IPS-18c (cell line): ENCODE data around the gene MIB1.

Experiments used
- H3K4me3 ChIP-seq: 2 replicates; pipeline ENCODE4 v1.7.0; 2013; ENCODE audit warnings: low read depth, mild to moderate bottlenecking, low read length, moderate library complexity; ENCODE audit not compliant: insufficient read depth
- H3K9me3 ChIP-seq: one replicate; pipeline ENCODE4 v1.6.1; 2013; ENCODE audit warnings: mild to moderate bottlenecking, low read length, moderate library complexity; ENCODE audit not compliant: control insufficient read depth, insufficient read depth

Gene MIB1

DNA sequence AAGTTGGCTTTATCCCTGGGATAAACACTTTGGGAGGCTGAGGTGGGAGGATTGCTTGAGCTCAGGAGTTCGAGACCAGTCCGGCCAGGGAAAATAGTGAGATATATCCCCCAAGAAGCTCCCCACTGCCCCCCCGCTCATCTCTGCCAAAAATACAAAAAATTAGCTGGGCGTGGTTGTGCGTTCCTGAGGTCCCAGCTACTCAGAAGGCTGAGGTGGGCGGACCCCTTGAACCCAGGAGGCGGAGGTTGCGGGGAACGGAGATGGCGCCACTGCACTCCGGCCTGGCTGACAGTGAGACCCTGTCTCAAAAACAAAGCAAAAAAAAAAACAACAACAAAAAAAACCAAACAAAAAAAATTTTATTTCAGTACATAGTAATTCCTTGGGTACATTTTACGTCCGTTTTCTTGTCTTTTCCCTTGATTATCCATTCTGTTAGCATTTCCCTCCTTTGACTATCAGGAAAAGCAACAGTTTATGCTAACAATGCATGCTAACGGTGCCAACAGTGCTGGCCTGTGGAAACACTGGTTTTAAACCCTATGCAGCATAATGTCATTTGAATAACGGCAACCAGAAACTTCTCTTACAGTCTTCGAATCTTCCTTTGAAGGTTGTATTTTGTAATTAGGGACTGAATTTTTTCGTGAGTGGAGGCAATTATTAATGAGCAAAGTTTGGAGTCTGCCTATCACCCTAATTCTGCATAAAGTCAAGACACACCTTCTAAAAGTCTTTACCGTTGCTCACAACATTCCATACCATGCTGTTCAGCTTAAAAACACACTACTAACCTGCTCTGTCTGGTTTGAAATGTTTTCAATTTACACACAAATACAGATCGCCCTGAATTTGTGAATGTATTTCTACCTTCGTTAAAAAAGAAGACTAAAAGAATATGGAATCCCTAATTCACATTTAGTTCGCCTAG lies 721 bp upstream of the MIB1 start:
- H3K4me3 ChIP-seq: no peak overlapping the region; the same call in 1 of the 2 replicates
- no peaks in the 10 kb centered on the region for H3K9me3 ChIP-seq

DNA sequence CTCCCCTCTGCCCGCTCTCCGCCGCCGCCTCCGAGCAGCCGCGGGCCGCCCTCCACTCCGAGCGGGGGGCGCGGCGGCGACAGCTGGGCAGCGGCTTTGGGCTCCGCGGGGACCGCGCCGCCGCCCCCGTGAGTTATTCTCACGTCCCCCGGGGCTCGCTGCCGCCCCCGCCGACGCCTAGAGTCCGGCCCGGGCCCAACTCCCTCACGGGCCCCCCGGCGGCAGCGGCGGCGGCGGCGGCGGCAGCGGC lies 645 bp downstream of the MIB1 start:
- H3K4me3 ChIP-seq: peak overlapping the region; percentile 95
- no peaks in the 10 kb centered on the region for H3K9me3 ChIP-seq

DNA sequence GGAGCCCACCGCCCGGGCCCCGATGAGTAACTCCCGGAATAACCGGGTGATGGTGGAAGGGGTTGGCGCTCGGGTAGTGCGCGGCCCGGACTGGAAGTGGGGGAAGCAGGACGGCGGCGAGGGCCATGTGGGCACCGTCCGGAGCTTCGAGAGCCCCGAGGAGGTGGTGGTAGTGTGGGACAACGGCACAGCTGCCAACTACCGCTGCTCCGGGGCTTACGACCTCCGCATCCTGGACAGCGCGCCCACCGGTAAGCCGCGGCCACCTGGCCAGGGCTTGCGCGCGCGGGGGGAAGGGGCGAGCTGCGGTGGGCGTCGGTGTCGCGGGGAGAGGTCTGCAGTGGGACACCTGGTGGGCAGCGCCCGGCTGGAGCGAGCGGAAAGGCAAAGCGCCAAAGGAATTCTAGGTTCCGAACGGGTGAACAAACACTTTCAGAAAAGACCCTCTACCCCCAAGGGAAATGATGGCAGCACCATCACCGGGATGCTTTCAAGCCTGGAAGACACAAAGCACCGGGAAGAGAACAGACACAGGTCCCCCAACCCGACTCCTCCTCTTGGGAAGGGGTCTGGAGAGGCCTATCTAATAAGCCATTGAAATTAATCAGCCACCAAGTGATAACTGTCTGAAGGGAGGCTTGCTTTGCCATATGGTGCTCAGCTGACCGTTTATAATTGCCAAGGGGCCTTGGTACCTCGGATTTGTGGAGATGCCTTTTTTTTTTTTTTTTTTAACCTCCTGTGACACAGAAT lies 1.1 kb downstream of the MIB1 start:
- peak overlapping the region; percentile 95 for H3K4me3 ChIP-seq
- no peaks in the 10 kb centered on the region for H3K9me3 ChIP-seq

DNA sequence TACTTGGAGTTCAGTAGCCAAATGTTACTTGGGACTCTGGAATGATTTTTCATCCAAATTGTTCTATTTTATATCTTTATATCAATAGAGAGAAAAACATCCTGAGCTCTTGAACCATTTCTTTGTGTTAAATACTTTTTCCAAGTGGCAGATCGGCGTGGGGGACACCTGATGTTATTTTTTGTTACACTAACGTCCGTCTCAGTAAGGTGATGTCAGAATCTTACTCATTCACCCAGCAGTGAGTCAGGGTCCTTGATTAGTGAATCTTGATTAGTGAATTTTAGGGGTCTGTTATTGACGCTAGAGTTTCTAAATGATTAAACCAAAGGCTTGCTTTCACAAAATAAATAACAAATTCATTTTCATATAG lies 1.7 kb downstream of the MIB1 start:
- peak overlapping the region; percentile 95 for H3K4me3 ChIP-seq
- H3K9me3 ChIP-seq: no peaks in the 10 kb centered on the region

DNA sequence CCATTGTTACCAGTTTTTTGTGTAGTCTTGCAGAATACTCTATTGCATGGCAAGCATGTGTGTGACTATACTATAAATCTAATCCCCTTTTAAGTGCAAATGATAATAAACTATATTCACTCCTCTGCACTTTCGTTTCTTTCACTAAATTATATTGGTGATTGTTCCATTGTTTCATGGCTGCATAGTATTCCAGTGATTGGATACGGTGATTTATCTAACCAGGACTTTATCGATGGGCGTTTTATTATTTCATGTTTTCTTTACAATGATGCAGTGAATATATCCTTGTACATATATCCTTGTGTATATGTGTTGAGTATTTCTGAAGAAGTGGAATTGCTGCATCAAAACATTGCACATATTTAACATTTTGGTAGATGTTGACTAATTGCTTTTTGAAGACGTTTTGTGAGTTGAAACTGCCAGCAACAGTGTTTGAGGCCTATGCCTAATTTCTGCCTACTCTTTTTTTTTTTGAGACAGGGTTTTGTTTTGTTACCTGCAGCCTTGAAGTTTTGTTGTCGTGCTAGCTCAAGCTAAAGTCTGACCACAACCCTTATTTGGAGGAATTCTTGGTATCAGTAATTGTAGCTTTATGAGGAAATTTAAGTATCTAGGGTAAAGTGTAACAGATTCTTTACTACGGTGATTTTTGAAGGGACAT lies 2.7 kb downstream of the MIB1 start:
- no peaks in the 10 kb centered on the region for H3K9me3 ChIP-seq
- no peak overlapping the region for H3K4me3 ChIP-seq

- Histone ChIP-seq H3K4me3 (no peak overlapping the region), H3K9me3 (no peaks in the 10 kb centered on the region)
Observed at GRCh38 chr18:21745231-21745630, 4.6 kb downstream of the MIB1 start.

- no peaks in the 10 kb centered on the region for H3K9me3 ChIP-seq
- H3K4me3 ChIP-seq: no peak overlapping the region
Observed at GRCh38 chr18:21747268-21747667, 6.7 kb downstream of the MIB1 start.

DNA sequence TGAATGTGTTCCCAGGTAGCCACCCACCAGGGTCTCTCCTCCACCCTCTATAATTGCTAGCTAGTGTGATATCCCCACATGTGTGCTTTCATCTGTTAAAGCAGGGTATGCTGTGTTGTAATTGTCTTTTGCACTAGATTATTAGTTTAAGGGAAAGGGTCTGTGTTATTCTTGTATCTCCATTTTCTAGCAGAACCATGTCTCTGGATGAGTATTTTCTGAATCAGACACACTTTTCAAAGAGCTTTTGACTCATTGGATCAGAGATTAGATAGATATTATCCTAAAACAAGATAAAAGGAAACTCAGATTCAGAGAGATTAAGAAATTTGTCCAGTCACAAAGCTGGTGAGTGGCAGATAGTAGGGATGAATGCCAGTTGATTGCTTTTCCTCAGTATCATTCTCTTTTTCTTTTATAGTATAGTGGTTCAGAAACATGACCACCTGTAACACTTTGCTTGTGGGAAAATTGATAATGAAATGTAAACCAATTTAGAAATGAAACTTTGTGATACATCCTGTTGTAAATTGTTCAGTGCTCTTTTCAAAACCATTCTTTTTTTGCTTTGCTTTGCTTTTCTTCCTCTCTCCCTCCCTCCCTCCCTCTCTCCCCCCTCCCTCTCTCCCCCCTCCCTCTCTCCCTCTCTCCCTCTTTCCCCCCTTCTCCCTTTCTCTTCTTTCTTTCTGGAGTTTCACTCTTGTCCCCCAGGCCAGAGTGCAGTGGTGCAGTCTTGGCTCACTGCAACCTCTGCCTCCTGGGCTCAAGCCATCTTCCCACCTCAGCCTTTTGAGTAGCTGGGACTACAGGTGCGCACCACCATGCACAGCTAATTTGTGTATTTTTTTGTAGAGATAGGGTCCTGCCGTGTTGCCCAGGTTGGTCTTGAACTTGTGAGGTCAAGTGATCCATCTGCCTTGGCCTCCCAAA lies 7.4 kb downstream of the MIB1 start:
- H3K9me3 ChIP-seq: no peaks in the 10 kb centered on the region
- no peak overlapping the region for H3K4me3 ChIP-seq

DNA sequence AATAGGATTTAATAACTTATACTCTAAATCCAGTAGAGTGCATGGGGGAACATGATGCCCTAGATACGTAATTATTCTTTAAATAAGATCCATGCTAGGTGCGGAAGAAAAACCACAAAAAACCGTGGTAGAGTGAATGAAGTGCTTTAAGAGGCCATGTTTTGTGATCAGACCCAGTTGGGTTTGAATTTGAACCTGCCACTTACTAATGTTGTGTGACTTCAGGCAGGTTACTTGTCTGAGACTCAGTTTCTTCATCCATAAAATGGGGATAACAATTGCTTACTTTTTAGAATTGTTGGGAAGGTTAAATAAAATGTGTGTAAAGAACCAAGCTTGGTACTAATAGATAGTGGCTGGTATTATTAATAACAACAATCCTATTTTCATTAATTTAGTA lies 17.2 kb downstream of the MIB1 start:
- Histone ChIP-seq H3K4me3 (no peak overlapping the region), H3K9me3 (no peaks in the 10 kb centered on the region)

GRCh38 chr18:21759836-21760235 lies 19.2 kb downstream of the MIB1 start:
- no peak overlapping the region for H3K4me3 ChIP-seq
- H3K9me3 ChIP-seq: no peaks in the 10 kb centered on the region

DNA sequence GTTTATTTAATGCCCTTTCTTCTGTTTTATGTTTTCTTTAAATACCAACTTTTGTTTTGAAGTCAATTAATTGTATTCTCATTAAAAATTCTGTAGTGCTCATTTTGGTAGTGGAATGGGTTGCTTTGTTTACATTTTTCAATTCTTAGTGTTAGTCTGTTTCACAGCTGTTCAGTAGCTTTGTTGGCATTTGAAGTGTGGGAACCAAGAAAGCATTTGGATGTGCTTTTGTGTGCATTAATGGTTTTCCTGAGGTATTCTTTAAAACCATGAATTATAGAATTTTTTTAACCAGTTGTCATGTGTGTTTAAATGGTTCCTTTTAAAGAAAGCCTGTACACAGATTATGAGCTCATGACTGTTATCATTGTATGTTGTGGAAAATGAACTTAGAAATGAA lies 19.7 kb downstream of the MIB1 start:
- H3K9me3 ChIP-seq: no peaks in the 10 kb centered on the region

DNA sequence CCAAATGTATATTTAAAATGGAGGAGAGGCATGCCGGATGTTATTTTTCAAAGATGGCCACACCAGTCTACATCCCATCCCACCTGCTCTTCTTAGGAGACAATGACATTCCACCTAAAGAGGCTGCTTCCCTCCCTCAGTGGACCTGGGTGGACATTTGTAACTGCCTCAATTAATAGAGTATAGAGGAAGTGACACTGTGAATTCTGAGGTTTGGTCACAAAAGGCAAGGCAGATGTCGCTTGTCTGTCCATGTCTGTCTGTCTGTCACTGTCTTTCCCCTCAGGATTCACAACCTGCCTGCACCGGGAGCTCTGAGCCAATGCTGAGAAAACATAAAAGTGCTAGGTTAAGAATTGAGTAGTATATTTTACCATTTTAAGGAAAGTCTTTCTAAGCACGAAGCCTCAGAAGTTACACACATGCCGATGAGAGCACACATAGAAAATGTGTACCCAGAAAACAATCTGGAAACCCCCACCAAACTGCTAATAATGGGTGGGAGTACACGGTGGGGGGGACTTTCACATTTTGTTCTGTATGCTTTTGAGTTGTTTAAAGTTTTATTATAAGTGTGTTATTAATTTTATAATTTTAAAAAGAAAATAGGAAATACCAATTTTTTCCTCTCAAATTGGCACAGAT lies 21.0 kb downstream of the MIB1 start:
- Histone ChIP-seq H3K9me3 (no peaks in the 10 kb centered on the region), H3K4me3 (no peak overlapping the region)

More for the DNA sequence above, 19.7 kb downstream of the MIB1 start:
- no peak overlapping the region for H3K4me3 ChIP-seq

- no peak overlapping the region for H3K4me3 ChIP-seq
- H3K9me3 ChIP-seq: no peaks in the 10 kb centered on the region
Observed at GRCh38 chr18:21762181-21762772, 21.7 kb downstream of the MIB1 start.

DNA sequence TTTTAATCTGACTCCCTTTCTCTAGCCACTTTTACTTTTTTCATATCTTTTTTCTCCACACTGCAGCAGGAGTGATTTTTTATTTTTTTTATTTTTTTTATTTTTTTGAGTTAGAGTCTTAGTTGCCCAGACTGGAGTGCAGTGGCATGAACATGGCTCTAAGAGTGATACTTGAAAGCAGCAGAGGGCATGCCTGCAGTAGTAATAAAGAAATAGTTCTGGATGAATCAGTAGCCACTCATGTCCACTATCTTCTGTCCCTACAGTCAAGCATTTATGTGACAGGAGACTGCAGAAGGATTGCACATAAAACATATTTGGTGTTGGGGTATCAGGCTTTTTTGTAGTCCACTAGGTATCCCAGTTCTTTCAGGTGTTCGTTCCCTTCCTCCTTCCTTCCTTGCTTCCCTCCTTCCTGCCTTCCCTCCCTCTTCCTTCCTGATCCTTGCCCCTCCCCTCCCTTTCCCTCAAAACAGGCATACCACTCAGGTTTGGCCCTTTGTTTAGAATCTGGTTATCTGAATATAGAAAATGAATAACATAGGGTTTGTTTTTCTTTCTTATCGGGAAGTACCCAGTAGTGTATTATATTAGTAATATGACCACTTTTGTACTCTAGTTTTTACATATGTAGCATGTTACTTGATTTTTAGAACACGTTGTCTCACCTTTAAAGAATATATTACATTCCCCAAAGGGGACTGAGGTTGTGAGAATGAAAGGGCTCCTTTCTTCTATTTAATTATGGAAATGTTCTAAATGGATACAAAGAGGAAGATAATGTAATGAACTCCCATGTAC lies 23.5 kb downstream of the MIB1 start:
- Histone ChIP-seq H3K4me3 (no peak overlapping the region), H3K9me3 (no peaks in the 10 kb centered on the region)

DNA sequence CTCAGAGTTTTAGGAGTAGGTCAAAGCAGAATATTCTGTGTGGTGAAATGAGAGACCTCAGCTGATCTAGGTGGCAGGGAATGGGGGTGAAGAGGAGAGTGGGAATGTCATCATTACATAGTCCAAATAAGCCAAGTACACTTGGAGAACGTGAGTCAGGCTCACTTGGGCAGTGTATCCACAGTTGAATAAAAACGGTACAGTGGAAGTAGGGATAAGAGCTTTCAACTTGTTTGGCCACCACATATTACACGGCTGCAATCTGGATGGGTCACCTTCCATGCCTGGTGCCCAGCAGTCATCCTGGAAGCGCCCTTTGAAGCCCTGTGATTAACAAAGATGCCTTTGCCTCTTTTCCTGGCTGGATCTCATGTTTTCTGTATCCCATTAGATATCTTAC lies 28.6 kb downstream of the MIB1 start:
- Histone ChIP-seq H3K4me3 (no peak overlapping the region), H3K9me3 (no peaks in the 10 kb centered on the region)

- no peak overlapping the region for H3K4me3 ChIP-seq
- no peaks in the 10 kb centered on the region for H3K9me3 ChIP-seq
Observed at GRCh38 chr18:21774722-21775121, 34.1 kb downstream of the MIB1 start.
